NCI-H2227 treated with DMSO at 0.1 percent for 48 hours (cell line): ENCODE measurements around the gene GPBAR1.

ENCODE experiments used
- DNase-seq: peaks from one replicate; lab custom pipeline; 2025; lab: John Stamatoyannopoulos, UW

Gene GPBAR1

DNA sequence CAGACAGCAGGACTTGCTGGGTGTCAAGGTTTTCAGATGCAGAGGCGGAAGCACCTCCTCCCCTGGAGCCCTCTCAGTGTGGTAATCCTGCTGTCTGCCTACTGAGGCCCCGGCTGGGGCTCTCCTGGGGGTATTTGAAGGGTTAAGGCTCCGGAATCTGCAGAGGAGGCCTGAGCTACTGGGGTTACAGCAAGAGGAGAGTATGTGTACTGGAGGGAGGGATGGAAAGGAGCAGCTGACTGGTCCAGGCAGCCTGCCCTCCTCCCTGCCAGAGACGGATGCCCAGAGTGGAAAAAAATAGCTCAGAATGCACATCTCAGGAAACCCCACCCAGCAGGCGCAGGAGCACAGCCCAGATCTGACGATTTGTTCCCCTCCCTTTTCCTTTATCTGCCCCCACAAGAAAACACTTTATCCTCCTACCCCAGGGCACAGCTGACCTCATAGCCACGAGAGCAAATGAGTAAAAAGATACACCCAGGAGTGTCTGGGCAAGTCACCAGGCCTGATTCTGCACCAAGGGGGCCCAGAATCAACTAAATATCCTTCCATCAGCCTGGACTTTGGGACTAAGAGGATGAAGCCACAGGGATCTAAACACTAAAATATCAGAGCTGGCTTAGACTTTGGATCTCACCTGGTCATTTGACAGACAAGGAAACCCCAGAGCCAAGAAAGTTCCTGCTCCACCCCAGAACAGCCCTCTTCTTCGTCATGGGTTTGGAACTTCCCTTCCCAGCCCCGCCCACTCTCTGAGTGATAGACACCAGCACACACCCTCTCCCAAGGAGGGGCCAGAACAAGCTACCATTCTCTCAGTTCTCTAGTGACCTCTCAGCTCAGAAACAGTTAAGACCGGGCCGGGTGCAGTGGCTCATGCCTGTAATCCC, 26.0 kb downstream of the GPBAR1 start:
- DNase-seq = peak; percentile 80

DNA sequence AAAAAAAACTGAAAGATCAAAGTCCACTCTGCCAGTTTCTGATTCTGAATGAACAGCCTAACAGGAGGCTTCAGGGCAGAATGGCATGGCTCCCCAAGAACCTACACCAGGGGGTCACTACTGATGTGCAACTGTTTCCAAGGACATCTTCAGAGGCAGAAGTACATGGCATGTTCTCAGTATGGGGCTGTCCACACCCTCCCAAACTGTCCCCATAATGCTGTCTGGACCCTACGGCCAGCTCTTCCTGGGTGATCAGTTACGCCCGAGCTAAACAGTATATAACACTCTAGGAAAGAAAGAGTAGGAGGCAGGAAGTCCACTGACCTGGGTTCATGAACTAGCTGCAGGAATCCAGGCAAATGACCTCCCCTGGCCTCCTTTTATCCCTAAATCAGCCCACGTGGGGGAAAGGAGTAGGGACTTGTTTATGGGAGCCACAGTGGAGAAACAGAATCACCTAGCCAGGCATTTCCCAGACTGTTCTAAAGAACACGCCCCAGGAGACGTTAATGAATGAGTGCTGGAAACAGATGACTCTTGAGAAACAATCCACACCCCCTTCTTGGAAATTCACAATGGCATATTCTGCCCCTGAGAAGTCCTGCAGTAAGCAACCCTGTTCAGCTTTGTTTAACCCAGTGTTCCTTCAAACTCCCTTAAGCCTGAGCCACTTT, 29.0 kb downstream of the GPBAR1 start:
- DNase-seq = peak; percentile 48

GRCh38 chr2:218290316-218291261, 29.8 kb downstream of the GPBAR1 start:
- no peak for DNase-seq

DNA sequence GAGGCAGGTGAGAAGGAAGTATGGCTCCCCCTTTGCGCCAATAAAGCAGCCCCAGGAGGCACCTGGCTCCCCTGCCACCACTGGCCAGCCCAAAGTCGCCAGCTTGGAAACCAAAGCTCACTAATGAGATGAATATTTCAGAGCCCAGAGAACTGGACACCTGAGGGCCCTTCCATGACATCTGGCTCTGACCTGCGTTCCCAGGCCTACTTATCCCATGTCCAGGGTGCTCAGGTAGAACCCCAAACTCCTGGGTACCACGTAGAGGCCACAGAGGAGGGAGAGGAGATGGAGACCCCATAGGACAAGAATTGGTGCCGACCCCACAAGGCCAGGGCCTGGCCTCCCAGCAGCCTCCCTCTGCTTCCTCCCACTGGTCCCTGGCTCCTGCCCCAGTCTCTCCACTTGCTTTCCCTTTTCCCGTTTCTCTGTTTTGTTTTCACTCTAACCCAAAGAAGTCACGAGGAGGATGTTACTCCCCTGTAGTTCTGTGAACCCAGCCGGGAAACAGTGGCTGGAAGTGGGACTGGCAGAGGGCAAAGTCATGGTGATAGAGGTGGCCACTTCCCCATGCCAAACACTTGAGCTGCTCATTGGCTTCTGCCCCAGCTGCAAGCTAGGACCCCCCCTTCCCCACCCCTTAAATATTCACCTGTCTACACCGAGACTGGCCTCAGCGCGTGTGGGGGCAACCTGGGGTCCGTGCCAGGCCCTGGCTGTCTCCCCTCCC, 30.7 kb downstream of the GPBAR1 start:
- no peak for DNase-seq

DNA sequence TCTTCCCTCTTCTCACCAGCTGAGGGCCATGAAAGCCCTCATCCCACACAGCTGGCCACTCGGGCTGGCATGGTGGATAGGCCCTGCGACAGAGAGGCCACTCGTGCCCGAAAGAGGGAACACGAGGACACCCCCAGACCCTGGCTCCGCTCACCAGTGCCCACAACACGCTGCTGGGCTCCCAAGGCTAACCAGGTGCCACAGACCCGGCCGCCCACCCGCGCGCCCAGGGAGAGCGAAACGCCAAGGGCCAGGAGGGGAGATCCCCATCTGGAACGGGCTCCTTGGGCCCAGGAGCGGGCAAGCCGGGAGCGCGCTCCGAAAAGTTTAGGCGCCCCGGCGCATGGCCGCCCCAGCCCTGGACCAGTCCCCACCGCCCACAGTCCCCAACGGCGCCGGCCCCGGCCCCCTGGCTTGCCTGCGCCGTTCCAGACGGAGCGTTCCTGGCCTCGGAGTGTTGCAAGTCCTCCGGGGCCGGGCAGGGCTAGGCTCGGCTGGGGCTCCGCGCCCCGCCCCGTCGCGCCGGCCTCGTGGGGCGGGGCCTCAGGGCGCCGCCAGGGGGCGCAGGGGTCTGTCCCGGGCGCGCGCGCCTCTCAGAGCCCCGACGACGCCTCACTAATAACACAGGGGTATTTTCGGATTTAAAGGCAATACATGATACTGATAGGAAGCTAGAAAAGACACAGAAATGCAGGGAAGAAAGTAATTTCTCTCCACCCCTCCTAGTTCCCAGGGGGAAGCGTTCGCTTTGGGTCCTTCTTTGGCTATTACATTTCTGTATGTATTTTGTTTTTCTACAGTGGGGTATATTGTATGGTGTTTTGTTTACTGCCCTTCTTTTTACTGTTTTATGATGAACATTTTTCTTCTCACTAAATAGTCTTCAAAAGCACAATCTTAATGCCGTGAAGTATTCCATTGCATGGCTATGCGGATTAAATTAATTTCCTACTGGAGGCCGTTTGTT, 31.5 kb downstream of the GPBAR1 start, which contains the start of gene TMBIM1:
TSS of gene TMBIM1 (minus strand) at position 456 of the 967 bp plus-strand sequence. CDS start 10,362 bp downstream, outside the sequence.
- no peak for DNase-seq

GRCh38 chr2:218293715-218294429, 33.1 kb downstream of the GPBAR1 start:
- DNase-seq = no peak

DNA sequence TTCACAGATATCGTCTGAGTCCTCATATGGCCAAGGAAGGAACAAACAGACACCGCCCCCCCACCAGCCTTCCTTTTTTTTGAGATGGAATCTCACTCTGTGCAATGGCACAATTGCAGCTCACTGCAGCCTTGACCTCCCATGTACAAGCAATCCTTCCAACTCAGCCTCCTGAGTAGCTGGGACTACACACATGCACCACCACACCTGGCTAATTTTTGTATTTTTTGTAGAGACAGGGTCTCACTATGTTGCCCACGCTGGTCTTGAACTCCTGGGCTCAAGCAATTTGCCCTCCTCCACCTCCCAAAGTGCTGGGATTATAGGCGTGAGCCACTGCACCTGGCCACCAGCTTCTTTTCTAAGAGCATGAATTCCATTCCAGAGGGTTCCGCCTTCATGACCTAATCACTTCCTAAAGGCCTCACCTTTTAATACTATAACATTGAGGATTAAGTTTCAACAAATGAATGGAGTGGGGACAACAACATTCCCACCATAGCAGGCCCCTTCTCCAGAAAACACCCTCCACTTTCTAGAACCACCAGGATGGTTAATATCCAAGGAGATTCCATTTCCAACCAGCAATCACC, 33.7 kb downstream of the GPBAR1 start:
- no peak for DNase-seq

- no peak for DNase-seq
Measured at GRCh38 chr2:218295029-218295428, 34.2 kb downstream of the GPBAR1 start.

DNA sequence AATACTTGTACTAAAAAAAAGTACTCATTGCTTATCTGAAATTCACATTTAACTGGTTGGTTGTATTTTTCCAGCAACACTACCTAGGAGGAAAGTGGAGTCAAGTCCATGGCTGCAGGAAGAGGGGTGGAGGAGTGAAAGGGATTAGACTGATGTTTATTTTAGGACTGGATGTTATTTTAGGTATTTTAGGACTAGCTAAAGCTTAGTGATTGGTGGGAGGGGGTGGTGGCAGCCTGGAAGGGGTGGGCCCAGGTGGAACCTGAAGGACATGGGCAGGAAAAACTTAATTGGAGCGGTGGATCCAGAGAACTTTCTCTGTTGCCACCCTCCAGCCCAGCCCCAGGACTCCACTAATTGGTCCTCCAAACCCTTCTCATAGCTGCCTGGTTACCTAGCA, 35.4 kb downstream of the GPBAR1 start:
- DNase-seq = no peak

DNA sequence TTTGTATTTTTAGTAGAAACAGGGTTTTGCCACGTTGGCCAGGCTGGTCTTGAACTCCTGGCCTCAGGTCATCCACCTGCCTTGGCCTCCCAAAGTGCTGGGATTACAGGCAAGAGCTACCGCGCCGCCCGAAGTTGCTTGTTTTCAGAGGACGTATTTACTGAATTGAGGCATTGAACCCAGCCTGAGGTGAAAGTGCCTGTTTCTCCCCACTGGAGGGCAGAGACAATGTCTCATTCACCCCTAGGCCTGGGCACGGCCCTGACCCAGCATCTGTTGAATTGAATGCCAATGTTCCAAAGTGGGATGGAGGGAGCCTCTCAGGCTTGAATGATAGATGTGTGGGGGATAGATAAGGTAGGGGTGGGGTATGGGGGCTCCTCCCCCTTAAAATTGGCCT, 36.0 kb downstream of the GPBAR1 start:
- DNase-seq = no peak

GRCh38 chr2:218298314-218298875, 37.6 kb downstream of the GPBAR1 start:
- DNase-seq = no peak

DNA sequence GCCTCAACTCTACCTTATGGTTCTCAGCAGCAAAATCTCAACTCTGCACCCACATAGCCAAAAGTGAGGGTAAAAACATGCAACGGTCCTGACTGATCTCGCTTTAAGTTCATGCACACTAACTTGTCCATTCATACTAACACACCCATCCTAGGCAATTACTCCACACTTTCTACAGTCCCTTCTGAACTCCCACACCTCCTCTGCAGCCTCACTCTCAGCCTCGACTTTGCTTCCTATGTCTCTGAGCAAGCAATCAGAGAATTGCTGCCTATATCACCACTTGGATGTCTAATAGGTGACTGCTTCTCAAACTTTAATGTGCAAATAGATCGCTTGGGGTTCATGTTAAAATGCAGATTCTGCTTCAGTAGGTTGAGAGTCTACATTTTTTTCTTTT, 39.3 kb downstream of the GPBAR1 start:
- DNase-seq = no peak

GRCh38 chr2:218301176-218301819, 40.5 kb downstream of the GPBAR1 start:
- DNase-seq = peak; percentile 86

DNA sequence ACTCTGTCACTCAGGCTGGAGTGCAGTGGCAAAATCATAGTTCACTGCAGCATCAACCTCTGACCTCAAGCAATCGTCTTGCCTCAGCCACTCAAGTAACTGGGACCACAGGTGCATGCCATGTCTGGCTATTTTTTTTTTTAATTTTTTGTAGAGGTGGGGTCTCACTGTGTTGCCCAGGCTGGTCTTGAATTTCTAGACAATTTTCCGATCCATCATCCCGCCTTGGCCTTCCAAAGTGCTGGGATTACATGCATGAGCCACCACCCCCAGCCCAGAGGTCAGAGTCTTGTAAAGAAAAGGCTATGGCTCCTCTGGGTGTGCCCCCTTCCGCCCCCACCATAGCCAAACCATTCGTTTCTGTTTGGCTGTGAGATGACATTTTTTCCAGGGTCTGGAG, 44.6 kb downstream of the GPBAR1 start:
- DNase-seq = no peak

DNA sequence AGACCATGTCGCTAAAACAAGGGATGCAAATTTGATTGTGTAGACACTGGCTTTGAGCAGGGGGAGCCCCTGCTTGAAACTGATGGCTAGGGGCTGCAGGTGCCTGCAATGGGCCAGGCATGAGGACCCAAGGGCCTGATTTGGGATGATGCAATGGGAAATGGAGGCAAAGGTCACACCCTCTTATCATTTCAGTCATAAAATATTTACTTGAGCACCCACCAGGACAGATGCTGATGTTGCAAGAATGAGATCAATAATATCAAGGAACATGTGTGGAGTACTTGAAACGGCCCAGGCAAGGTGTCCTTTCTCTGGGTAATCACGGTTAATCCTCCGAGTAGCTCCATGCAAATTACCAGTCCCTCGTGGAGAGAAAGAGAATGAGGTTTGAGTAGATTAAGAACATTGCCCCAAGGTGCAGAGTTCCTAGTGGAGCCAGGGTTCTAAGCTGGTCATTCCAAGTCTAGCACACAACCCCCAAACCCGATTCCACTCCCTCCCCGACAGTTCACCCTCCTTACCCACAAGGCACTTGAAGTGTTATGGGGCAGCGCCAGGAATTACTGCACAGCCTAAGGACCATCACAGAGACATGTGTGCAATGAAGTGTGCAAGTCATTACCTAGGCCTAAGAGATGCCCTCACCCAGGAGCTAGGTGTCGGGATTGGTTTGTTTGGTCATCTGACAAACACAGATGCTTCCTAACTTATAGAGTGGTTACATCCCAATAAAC, 45.5 kb downstream of the GPBAR1 start:
- no peak for DNase-seq

DNA sequence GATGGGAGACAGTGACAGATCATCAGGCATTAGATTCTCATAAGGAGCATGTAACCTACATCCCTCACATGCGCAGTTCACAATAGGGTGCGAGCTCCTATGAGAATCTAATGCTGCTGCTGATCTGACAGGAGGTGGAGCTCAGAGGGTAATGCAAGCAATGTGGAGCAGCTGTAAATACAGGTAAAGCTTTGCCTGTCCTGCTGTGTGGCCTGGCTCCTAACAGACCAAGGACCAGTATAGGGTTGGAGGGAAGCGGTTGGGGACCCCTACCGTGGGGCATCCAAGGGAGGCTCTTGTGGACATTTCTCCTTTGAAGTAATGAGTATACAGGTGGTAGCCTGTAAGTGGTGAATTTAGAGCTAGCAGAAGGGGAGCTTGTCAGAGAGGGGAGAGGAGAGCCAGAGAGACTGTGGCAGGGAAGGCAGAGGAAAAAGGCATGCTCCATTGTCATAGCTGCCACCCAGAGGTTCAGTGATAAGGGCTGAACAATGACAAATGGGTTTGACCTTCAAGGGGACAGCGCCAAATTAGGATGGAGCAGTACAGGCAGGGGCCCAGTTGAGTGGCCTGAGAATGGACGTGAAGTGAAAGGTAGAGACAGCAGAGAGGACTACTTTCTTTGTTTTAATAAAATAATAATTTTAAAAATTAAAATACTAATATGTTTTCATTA, 46.7 kb downstream of the GPBAR1 start:
- no peak for DNase-seq
